HG03097 (cell line): ENCODE results near the gene RPUSD3.

Experiments used
- ATAC-seq: cut with Tn5 transposase; IDR thresholded peaks from one replicate; pipeline ENCODE4 v1.9.1; 2021; ENCODE audit not compliant: unreplicated experiment, low FRiP score

RPUSD3 gene

DNA sequence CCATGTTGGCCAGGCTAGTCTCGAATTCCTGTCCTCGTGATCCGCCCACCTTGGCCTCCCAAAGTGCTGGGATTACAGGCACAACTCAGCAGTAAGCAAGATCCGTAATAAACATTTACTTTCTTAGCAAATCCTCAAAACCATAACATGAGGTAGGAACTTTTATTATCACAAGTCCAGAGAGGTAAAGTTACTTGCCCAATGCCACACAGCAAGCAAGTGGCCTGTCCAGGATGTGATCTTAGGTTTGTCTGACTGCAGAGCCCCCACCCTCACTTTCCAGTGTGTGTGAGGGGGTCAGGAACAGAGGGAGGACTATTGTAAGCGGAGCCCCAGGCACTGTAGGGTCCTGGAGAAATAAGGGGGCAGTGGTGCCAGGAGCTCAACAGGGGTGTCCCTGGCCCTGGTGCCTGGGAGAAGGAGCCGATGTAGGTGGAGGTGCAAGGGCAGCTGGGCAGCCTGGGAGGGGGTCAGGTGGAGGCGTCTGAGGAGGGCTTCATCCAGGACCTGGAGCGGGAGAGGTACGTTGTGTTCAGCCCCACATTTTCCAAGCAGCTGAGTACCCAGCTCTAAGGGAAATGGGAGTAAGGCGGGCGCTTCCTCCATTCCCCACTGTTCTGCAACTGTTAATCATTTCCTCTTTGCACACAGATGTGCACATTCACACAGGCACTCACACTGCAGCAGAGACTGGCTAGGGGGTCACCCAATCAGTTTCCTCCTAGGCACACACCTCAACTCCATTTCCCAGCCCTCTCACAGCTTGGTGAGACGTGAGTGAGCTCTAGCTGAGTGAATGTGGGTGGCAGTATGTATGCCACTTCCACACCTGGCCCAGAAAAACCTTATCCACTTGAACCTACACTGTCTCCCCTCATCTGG, 5.9 kb downstream of the RPUSD3 start:
- ATAC-seq, result no peak

DNA sequence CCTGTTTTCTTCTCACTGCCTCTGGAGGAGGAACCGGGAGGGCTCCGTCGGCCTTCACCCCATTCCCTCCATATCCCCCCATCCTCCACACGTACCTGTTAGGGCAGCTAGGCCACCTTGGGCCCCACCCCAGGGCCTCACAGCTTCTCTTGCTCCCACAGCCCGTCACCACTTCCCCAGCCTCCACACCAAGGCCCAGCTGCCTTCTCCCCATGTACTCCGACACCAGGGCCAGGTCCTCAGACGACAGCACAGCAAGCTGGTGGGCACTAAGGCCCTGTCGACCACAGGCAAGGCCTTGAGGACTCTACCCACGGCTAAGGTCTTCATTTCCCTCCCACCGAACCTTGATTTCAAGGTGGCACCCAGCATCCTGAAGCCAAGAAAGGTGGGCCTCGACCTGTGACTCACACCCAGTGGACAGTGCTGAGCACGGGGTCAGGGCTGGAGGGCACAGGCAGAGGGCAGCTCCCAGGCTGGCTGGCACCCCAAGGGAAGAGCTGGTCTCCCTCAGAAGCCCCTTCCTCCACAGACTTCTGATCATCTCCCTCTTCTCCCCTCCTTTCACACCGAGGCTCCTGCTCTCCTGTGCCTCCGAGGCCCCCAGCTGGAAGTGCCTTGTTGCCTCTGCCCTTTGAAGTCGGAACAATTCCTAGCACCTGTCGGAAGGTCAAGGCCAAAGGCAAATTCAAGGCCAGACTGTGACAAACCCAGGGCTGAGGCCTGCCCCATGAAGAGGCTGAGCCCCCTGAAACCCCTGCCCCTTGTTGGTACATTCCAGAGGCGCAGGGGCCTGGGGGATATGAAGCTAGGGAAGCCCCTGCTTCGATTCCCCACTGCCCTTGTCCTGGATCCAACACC, 9.1 kb downstream of the RPUSD3 start:
- ATAC-seq, result no peak

DNA sequence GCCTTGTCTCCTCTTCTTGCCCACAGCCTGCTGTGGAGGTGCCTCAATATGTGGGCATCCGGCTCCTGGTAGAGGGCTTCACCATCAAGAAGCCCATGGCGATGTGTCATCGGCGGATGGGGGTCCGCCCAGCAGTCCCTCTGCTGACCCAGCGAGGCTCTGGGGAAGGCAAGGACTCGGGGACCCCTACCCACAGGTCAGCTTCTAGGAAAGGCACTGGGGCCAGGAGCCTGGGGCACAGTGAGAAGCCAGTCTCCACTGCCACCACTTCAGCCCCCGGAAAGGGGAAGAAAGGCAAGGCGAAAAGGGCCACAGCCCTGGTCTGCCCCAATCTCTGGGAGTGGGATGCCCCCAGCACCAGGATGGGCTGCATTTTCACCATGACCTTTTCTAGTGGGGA, 10.7 kb downstream of the RPUSD3 start:
- ATAC-seq, result no peak

DNA sequence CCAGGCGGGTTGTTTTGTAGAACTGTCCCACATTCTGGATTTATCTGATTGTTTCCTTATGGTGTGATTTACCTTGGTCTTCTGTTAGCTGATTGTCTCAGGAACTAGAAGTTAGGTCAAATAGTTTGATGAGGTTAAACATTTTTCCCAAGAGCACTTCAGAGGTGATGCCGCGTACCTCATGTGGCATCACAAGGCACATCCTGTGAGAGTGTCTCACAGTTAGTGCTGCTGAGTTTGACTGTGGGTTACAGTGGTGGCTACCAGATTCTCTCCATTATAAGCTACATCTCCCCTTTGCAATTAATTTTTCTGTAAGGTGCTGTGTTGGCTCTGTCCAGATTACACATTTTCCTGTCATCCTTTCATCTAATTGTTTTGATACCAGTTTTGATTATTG, 12.6 kb downstream of the RPUSD3 start:
- ATAC-seq, result no peak

DNA sequence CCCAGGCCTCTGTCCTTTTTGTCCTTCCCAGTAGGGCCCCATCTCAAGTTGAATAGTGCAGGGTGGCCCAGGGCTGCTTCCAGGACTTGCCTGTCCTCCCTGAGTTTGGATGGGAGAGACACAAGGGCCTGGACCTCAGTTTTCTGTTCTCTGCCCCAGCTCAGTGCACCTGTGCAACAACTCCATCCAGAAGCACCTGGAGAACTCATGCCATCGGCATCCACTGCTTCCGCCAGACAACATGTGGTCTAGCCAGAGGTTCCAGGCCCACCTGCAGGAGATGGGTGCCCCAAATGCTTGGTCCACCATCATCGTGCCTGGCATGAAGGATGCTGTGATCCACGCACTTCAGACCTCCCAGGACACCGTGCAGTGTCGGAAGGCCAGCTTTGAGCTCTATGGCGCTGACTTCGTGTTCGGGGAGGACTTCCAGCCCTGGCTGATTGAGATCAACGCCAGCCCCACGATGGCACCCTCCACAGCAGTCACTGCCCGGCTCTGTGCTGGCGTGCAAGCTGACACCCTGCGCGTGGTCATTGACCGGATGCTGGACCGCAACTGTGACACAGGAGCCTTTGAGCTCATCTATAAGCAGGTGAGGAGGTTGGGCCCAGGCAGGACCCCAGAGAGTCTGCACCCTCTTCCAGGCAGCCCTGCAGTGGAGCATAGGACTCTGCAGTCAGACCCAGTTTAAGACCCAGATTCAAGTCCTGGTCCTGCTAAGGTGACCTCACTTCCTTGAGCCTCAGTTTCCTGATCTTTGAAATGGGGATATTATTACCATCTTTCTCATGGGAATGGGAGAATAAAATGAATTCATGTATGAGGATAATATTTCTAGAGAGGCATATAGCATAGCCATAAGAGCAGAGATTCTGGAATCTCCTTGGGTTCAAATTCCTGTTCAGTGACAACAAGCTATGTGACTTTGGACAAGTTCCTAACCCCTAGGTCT, 14.7 kb downstream of the RPUSD3 start:
- no peak for ATAC-seq

DNA sequence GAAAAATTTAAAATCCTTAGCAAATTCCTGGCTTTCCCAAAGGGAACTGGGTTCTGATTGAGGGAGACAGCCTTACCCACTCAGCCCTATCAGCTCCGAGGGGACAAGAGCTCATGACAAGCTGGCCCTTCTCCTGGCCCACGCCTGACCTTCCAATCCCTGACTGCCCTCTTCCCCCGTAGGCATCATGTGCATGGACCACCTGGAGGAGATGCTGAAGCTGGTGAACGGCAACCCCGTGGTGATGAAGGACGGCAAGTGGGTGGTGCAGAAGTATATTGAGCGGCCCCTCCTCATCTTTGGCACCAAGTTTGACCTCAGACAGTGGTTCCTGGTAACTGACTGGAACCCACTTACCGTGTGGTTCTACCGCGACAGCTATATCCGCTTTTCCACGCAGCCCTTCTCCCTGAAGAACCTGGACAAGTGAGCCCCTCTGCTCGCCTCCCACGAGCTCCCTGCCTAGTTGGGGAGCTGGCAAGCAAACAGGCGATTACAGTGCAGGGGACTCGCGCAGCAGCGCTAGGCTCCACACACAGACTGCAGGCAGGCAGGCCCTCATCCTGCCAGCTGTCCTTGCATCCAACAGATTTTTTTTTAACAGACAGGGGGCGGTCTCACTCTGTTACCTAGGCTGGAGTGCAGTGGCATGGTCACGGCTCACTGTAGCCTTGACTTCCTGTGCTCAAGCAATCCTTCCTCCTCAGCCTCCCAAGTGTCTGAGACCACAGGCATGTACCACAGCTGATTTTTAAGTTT, 16.8 kb downstream of the RPUSD3 start:
- no peak for ATAC-seq

DNA sequence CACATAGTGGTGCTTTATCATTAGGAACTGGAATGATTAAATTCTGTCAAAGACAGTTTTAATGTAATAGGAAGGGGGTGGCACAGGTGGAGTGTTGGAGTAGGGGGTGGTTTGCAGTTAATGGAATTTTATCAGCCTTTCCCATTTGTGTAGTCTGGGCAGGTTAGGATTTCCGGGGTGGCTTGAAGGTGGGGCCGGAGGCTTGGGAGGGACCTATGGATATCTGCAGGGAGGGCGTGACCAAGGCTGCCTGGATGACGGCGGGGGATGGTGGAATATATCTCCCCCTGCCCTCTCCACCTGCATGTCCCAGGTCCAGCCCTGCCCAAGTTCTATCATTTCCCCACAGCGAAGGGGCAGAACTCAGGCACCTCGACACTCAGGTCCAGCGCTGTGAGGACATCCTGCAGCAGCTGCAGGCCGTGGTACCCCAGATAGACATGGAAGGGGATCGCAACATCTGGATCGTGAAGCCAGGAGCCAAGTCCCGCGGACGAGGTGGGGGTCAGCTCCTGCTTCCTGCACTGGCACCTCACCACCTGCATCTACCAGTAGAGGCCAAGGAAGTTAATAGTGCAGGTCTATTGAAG, 18.3 kb downstream of the RPUSD3 start:
- ATAC-seq, result no peak

DNA sequence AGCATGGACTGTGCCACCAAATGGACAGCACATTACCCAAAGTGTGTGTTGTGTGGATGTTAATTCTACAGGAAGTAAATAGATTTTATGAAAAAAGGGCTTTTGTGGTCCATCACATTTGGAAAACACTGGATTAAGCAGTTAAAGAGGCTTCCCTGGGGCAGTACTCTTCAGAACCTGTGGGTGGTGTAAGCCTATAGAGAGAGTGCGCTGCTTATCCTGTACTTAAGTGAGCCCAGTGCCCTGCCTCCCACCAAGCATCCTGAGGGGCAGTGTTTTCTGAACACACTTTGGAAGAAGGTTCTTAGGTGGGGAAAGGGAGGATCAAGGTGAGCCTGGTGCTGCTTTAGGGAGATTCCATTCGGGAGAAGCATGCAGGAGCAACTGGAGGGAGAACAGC, 22.9 kb downstream of the RPUSD3 start:
- ATAC-seq, result no peak

DNA sequence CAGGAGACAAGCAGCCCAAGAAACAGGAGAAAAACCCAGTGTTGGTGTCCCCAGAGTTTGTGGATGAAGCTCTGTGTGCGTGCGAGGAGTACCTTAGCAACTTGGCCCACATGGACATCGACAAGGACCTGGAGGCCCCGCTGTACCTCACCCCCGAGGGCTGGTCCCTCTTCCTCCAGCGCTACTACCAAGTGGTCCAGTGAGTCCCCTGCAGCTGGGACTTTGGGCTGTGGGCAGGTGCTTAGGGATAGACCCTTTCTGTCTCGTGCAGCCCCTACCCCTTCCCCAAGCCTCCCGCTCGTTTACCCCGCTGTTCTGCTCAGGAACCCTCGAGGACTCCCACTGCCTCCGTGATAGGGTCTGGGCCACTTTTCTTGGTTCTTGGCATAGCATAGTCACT, 23.3 kb downstream of the RPUSD3 start:
- no peak for ATAC-seq

DNA sequence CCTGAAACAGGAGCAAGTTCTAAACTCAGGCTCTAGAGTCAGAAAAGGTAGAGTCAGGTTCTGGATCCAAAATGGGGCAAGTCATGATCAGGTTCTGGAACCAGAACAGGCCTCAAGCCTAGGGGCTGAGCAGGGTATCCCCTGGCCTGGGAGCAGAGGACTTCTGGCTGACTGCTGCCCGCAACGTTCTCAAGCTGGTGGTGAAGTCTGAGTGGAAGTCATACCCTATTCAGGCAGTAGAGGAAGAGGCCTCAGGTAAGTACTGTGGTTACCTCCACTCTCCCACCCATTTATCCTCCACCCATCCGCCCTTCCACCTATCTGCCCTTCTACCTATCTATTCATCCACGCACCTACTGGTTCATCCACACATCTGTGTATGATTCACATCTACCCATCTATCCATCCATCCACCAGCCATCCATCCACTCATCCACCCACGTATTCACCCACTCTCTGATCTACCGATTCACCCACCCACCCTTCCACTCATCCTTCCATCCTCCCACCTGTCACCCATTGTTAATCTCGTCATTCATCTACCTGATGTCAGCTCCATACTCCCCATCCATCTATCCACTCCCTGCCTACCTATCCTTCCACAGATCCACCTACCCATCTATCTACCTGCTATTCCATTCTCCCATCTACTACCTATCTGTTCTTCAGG, 25.0 kb downstream of the RPUSD3 start:
- no peak for ATAC-seq

DNA sequence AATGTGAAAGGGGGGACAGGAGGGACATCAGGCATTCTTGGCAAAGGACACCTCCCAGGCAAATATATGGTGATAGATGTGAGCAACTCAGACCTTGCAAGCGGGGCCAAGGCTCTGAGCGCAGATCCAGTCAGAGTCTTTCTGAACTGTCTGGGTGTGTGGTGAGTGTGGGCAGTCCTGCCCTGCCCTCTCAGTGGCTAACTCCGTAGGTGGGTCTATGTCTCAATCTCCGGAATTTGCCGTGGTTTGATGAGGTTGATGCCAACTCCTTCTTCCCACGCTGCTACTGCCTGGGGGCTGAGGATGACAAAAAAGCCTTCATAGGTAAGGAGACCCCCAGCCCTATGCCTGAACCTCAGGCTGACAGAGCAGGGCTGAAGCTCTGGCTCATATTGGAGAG, 26.4 kb downstream of the RPUSD3 start:
- ATAC-seq, result no peak

DNA sequence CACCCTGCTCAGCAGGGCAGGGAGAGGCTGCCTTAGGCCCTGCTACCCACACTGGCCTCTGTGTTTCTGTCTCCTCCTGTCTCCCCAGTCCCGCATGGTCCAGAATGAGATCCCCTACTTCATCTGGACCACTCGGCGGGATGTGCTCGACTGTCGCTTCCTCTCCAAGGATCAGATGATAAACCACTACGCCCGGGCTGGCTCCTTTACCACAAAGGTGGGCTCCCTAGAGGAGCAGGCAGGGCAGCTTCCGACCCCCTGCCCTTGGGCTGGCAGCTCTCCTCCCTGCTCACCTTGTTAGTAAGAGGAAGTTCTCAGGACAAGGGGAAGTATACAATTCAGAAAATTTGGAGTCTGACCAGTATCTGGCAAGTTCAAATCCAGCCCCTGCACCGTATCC, 27.8 kb downstream of the RPUSD3 start:
- no peak for ATAC-seq

DNA sequence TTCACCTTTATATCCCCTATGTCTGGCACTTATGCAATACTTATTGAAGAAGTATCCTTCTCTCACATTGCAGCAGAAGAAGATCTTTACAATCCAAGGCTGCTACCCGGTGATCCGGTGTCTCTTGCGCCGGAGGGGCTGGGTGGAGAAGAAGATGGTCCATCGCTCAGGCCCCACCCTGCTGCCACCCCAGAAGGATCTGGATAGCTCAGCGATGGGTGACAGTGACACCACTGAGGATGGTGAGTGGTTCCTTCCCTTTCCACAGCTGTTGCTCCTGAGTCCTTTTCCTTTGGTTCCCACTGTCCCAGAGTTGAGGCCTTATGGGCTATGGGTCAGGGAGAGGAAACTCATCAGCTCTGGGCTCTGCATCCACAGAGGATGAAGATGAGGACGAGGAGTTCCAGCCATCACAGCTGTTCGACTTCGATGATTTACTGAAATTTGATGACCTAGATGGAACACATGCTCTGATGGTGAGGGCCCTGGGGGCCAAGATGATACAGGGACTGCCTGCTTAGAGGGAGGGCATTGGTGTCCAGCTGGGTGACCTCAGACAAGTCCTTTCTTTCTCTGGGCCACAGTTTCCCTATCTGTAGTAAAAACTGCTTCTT, 30.8 kb downstream of the RPUSD3 start:
- ATAC-seq, result no peak

DNA sequence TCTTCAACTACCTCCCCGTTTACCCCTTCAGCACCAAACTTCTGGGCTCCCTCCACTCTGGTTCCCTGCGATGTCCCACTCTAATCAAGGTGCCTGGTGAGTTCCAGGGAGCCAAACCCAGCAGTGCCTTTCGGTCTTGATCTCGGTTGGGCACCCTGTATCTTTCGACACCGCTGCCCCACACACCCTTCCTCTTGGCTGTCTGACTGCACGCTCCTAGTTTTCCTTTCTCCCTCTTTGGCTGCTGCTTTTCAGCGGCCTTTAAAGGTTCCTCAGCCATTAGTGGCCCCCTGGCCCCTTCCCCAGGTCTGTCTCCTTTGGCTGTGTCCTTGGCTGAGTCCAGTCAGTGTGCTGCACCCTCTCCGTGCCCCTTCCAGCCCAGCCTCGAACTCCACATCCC, 33.0 kb downstream of the RPUSD3 start:
- no peak for ATAC-seq

DNA sequence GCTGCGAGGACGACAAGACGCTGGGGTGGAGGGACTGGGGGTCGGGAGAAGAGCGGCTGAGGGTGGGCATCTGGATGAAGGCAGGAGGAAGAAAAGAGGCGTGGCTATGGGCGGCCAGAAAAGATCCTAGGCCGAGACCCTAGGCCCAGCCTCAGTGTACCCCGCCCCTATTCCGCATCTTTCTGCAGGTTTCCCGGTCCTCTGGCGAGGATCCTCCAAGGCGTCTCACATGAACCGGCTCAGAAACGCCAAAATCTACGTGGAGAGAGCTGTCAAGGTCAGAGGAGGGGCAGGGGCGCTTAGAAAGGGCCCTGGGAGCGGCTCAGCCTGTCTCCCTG, 33.4 kb downstream of the RPUSD3 start:
- no peak for ATAC-seq

DNA sequence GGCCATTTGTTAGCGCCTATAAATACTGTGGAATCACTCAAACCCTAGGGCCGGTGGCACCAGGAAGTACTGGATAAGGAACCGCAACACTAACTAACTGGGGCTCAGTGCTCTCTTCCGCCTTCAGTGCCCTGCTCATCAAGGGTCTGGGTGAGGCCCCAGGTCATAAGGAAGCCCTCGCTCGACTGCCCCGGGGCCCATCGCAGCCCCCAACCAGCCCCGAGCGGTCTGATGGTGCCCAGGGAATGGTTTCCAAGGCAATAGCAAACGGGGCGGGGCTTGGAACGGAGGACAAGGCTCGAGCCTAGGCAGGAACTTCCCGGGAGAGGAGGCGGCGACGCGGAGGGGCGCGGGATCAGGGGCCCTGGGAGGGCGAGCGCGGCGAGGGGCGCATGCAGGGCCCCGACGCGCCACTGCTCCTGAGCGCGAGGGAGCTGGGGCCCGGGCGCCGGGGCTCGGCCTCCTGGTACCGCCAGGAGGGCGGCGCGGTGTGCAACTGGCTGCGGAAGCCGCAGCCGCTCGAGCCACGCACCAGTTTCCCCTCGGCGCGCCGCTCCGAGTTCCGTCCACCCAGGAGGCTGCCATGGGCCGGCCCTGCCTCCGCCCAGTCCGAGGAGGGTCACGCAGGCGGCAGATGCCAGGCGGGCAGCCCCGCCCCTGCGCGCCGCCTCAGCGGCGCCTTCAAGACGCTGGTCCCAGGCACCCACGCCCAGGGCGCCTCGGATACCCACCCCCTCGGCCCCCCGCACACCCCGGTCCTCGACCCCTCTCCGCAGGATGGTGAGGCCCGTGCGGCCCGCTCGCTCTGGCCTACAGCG, 34.0 kb downstream of the RPUSD3 start, which contains the start of gene TTLL3:
Gene TTLL3 (plus strand): TSS at position 648 of the 818 bp plus-strand sequence. CDS start 400 bp downstream, outside the sequence.
- no peak for ATAC-seq

DNA sequence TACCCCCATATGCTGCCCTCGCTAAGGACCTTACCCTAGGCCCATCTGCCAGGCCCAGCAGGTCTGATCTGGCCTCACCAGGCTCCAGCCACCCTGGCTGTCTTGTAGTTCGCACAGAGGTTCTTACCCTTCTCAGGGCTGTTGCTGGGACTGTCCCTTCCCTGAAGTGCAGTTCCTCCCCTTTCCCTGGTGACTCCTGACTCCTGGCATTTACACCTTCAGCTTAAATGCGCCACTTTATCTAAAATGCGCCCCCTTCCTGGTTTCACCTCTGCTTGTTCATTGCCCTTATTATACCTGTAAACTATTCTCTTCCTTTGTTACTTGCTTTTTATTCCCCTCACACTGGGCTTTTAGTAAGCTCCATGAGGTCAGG, 34.6 kb downstream of the RPUSD3 start:
- no peak for ATAC-seq
